Endodermal cell (in vitro differentiated cells): Measurements from ENCODE around the gene GNAI2. TPM values are rescaled to one million over a fixed set of nuclear protein-coding genes. Genes with fewer than 3 reads are reported as not detected.

ENCODE experiments used
- DNase-seq: peaks from one replicate; pipeline ENCODE4 v3.0.0-alpha.2; 2017
- H3K27ac ChIP-seq: 2 replicates; pipeline ENCODE4 v1.5.1; 2013; ENCODE audit warnings: mild to moderate bottlenecking, low read depth, low read length, moderate library complexity
- H3K27me3 ChIP-seq: 2 replicates; pipeline ENCODE4 v1.6.1; 2013; ENCODE audit warnings: mild to moderate bottlenecking, low read length, moderate library complexity; ENCODE audit not compliant: insufficient read depth, control insufficient read depth, poor library complexity, severe bottlenecking
- H3K36me3 ChIP-seq: 2 replicates; pipeline ENCODE4 v1.7.0; 2013; ENCODE audit warnings: mild to moderate bottlenecking, low read length, moderate library complexity; ENCODE audit not compliant: control insufficient read depth, insufficient read depth
- H3K4me1 ChIP-seq: one replicate; pipeline ENCODE4 v1.7.0; 2013; ENCODE audit warnings: low read length; ENCODE audit not compliant: control insufficient read depth, insufficient read depth
- H3K4me3 ChIP-seq: 2 replicates; pipeline ENCODE4 v1.5.1; 2013; ENCODE audit warnings: mild to moderate bottlenecking, low read length, moderate library complexity
- H3K9ac ChIP-seq: 2 replicates; pipeline ENCODE4 v1.6.1; 2013; ENCODE audit warnings: mild to moderate bottlenecking, low read length, moderate library complexity; ENCODE audit not compliant: poor library complexity, severe bottlenecking; ENCODE audit errors: extremely low read depth
- H3K9me3 ChIP-seq: 2 replicates; pipeline ENCODE4 v1.6.1; 2013; ENCODE audit warnings: mild to moderate bottlenecking, low read length, moderate library complexity; ENCODE audit not compliant: control insufficient read depth
- H3K27ac Mint-ChIP-seq: 2 replicates; pipeline ENCODE4 v1.8.0; 2020; ENCODE audit warnings: mixed read lengths
- H3K27me3 Mint-ChIP-seq: 2 replicates; pipeline ENCODE4 v1.8.0; 2021; ENCODE audit warnings: mild to moderate bottlenecking, mixed read lengths; ENCODE audit not compliant: insufficient read depth
- H3K36me3 Mint-ChIP-seq: 2 replicates; pipeline ENCODE4 v1.8.0; 2020; ENCODE audit warnings: low read depth, mixed read lengths
- H3K4me1 Mint-ChIP-seq: 2 replicates; pipeline ENCODE4 v1.8.0; 2020; ENCODE audit warnings: mixed read lengths
- H3K4me3 Mint-ChIP-seq: 2 replicates; pipeline ENCODE4 v1.8.0; 2020; ENCODE audit warnings: mild to moderate bottlenecking, moderate library complexity, mixed read lengths
- H3K9me3 Mint-ChIP-seq: 2 replicates; pipeline ENCODE4 v1.8.0; 2020; ENCODE audit warnings: mild to moderate bottlenecking, mixed read lengths
- CTCF ChIP-seq: fragments of 200-600 bp; sonication (generic); conservative IDR thresholded peaks from 2 replicates; pipeline ENCODE4 v1.5.0; 2021; ENCODE audit warnings: antibody characterized with exemption, mild to moderate bottlenecking
- WGBS, 2 experiments: methylation state at CpG; one replicate each; pipeline versions ENCODE4 v1.1.5 to v1.1.7; 2013; ENCODE audit warnings: missing lambda C conversion rate in 2 of 2, mixed read lengths in 1 of 2; ENCODE audit not compliant: insufficient coverage in 1 of 2, insufficient read length in 1 of 2; 5-methylcytosine and 5-hydroxymethylcytosine counted together
- total RNA-seq, 2 donors: library from RNA; stranded (reverse); fragmentation: NEBNext Ultra II Directional in 1 of 2; extraction: Animal tissue kit (Norgen Biotek cat#: 25700) in 1 of 2; gene quantifications; 2 replicates in 1 of 2; 3 replicates in 1 of 2; pipeline ENCODE4 v1.2.1, GENCODE V29; 2021

Gene GNAI2
- total RNA-seq, 2 donors from 2014 or later: 243 to 278 TPM

- H3K27ac ChIP-seq: no peak overlapping the region
- peaks cover 4% of the 10 kb centered on the region for H3K27me3 Mint-ChIP-seq
- H3K27me3 ChIP-seq: peaks cover 7% of the 10 kb centered on the region
- H3K4me3 Mint-ChIP-seq: no peak overlapping the region
- no peaks in the 10 kb centered on the region for H3K4me1 ChIP-seq
- TF ChIP-seq CTCF: no peak
- H3K9ac ChIP-seq: no peak overlapping the region
- no peak overlapping the region for H3K27ac Mint-ChIP-seq
- no peaks in the 10 kb centered on the region for H3K36me3 Mint-ChIP-seq
- H3K4me1 Mint-ChIP-seq: no peaks in the 10 kb centered on the region
- no peak for DNase-seq
- H3K4me3 ChIP-seq: no peak overlapping the region
- 86 to 96% methylated on average over 4 to 10 of the region's 10 CpGs for WGBS, 2 experiments
- no peaks in the 10 kb centered on the region for H3K9me3 ChIP-seq
- no peaks in the 10 kb centered on the region for H3K36me3 ChIP-seq
- no peaks in the 10 kb centered on the region for H3K9me3 Mint-ChIP-seq
Measured at GRCh38 chr3:50217681-50218080, 18.3 kb upstream of the GNAI2 start.

GRCh38 chr3:50218448-50218847, 17.6 kb upstream of the GNAI2 start:
- Histone ChIP-seq H3K4me3 (no peak overlapping the region), H3K36me3 (no peaks in the 10 kb centered on the region), H3K4me1 (no peaks in the 10 kb centered on the region), H3K9me3 (no peaks in the 10 kb centered on the region), H3K27me3 (peaks cover 7% of the 10 kb centered on the region), H3K9ac (no peak overlapping the region), H3K27ac (no peak overlapping the region)
- Mint-ChIP-seq H3K4me1 (no peaks in the 10 kb centered on the region), H3K27ac (no peak overlapping the region), H3K9me3 (no peaks in the 10 kb centered on the region), H3K4me3 (no peak overlapping the region), H3K27me3 (peaks cover 4% of the 10 kb centered on the region), H3K36me3 (no peaks in the 10 kb centered on the region)
- TF ChIP-seq CTCF: no peak
- no peak for DNase-seq
- WGBS, 2 experiments: 91% methylated on average over 8 to 17 of the region's 17 CpGs

- no peak for DNase-seq
- H3K27ac ChIP-seq: no peak overlapping the region
- WGBS, 2 experiments: 92 to 95% methylated on average over 5 of the region's 5 CpGs
Measured at GRCh38 chr3:50219285-50219684, 16.7 kb upstream of the GNAI2 start.

More at GRCh38 chr3:50219285-50219684, 16.7 kb upstream of the GNAI2 start:
- peaks cover 11% of the 10 kb centered on the region for H3K27me3 Mint-ChIP-seq
- no peaks in the 10 kb centered on the region for H3K4me1 ChIP-seq
- H3K9ac ChIP-seq: no peak overlapping the region
- H3K27ac Mint-ChIP-seq: no peak overlapping the region
- no peaks in the 10 kb centered on the region for H3K36me3 ChIP-seq
- no peaks in the 10 kb centered on the region for H3K9me3 Mint-ChIP-seq
- H3K4me3 ChIP-seq: no peak overlapping the region
- no peaks in the 10 kb centered on the region for H3K9me3 ChIP-seq
- H3K4me1 Mint-ChIP-seq: no peaks in the 10 kb centered on the region
- no peak for TF ChIP-seq CTCF
- peaks cover 7% of the 10 kb centered on the region for H3K27me3 ChIP-seq
- no peaks in the 10 kb centered on the region for H3K36me3 Mint-ChIP-seq
- H3K4me3 Mint-ChIP-seq: no peak overlapping the region
